GM06990 (cell line): Measurements from ENCODE around the gene C22orf39.

Source experiments
- DNase-seq: peaks from one replicate; pipeline ENCODE4 v3.0.0-alpha.2; 2011; ENCODE audit not compliant: insufficient read length; ENCODE audit errors: extremely low read depth
- H3K27me3 ChIP-seq: replicated peaks from 2 replicates; pipeline ENCODE4 v1.6.0; 2011; ENCODE audit warnings: low read length; ENCODE audit not compliant: control insufficient read depth, insufficient read depth
- H3K36me3 ChIP-seq: 2 replicates; pipeline ENCODE4 v1.5.1; 2011; ENCODE audit warnings: low read length; ENCODE audit not compliant: control insufficient read depth, insufficient read depth
- H3K4me3 ChIP-seq: replicated peaks from 2 replicates; pipeline ENCODE4 v1.5.1; 2011; ENCODE audit warnings: low read depth, mild to moderate bottlenecking, control low read depth, low read length
- CTCF ChIP-seq: IDR thresholded peaks from 2 replicates; pipeline ENCODE4 v1.5.1; 2011; ENCODE audit warnings: low read length, control low read depth, mild to moderate bottlenecking, inconsistent platforms; ENCODE audit not compliant: insufficient read depth, poor library complexity, severe bottlenecking

The C22orf39 gene, protein sequence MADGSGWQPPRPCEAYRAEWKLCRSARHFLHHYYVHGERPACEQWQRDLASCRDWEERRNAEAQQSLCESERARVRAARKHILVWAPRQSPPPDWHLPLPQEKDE

GRCh38 chr22:19447330-19448075 lies at the start of gene C22orf39:
Gene C22orf39 (minus strand): TSS chr22:19447711. CDS start chr22:19447688, 23 bp downstream.
- Histone ChIP-seq H3K36me3 (peaks cover 1% of the 10 kb centered on the region), H3K4me3 (peak within 1 kb of the TSS; percentile 85), H3K27me3 (no peaks in the 10 kb centered on the region)
- TF ChIP-seq CTCF = no peak
- DNase-seq = peak; percentile 92

DNA sequence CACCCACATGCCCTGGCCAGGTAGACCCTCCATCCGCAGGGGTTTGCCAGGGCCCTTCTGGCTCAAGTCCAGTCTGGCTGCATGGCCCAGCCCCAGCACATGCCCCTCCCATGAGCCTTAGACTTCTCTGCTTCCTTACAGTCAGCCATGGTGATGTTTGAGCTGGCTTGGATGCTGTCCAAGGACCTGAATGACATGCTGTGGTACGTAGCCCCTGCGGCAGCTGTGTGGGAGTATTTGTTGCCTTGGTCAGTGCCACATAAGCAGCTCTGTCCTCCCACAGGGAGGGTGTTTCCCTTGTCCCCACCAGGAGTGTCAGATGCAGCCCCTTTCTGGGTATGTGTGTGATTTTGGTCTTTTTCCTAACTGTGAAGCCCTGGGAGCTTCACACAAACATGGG lies 49.7 kb upstream of the C22orf39 start:
- Histone ChIP-seq H3K4me3 (no peak overlapping the region), H3K36me3 (peaks cover 18% of the 10 kb centered on the region), H3K27me3 (no peaks in the 10 kb centered on the region)
- no peak for DNase-seq
- no peak for TF ChIP-seq CTCF

DNA sequence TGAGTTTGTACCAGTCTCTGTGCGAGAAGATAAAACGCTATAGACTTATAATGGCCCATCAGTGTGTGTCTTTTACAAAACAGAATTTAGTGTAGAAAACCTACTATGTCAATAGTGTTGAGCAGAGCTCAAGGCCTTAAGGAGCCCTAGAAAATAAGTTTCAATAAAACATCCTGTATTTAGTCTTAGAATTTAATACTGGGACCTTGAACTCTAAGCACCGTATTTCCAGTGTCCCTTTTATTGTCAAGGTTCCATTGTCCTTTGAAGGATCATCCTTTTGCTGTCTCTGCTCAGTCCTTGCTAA lies 48.8 kb upstream of the C22orf39 start:
- peaks cover 18% of the 10 kb centered on the region for H3K36me3 ChIP-seq
- TF ChIP-seq CTCF = no peak
- H3K27me3 ChIP-seq = no peaks in the 10 kb centered on the region

GRCh38 chr22:19495562-19496323 lies 48.2 kb upstream of the C22orf39 start:
- Histone ChIP-seq H3K4me3 (no peak overlapping the region), H3K27me3 (no peaks in the 10 kb centered on the region), H3K36me3 (peaks cover 18% of the 10 kb centered on the region)
- no peak for DNase-seq
- peak; percentile 7 for TF ChIP-seq CTCF

More for the DNA sequence above, 48.8 kb upstream of the C22orf39 start:
- H3K4me3 ChIP-seq = no peak overlapping the region
- no peak for DNase-seq

DNA sequence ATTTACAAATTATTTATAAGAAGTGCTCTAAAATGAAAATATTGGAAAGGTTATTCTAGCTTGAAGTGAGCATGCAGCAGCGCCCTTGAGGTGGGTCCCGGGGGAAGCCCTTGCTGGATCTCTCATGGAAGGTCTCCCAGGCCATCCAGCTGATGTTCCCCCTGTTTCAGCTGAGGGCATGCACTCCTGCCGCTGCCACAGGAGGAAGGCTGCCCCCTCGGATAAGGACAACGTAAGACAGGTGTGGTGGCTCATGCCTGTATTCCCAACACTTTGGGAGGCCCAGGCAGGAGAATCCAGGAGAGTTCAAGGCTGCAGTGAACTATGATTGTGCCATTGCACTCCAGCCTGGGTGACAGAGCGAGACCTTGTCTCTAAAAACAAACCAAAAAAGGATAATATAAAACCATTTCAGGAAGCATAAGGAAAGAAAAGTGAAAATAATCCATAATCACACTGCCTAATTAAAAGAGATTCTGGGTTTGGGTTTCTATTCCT lies 47.2 kb upstream of the C22orf39 start:
- H3K4me3 ChIP-seq = no peak overlapping the region
- H3K36me3 ChIP-seq = peaks cover 16% of the 10 kb centered on the region
- DNase-seq = no peak
- H3K27me3 ChIP-seq = no peaks in the 10 kb centered on the region
- no peak for TF ChIP-seq CTCF
